Left lobe of liver (tissue), 2 donors: Measurements from ENCODE around the gene QDPR. TPM values are rescaled to one million over a fixed set of nuclear protein-coding genes. Genes with fewer than 3 reads are reported as not detected.

ENCODE experiments used
- ATAC-seq: fragments of 200-7000 bp; cut with Tn5 transposase; one replicate; pipeline ENCODE4 v1.9.1; 2020; ENCODE audit warnings: mild to moderate bottlenecking, moderate library complexity
- DNase-seq: peaks from one replicate; pipeline ENCODE4 v3.0.0-alpha.2; 2020; ENCODE audit warnings: low spot score
- total RNA-seq: library from RNA; stranded (reverse); gene quantifications from one replicate; pipeline ENCODE4 v1.2.1, GENCODE V29; 2021
- donor health status: DM: no; HTN: no; CAD: no; lungs with moderate emphysema.
- donor health status: DM: no; HTN: yes; CAD: no.

Gene QDPR
- total RNA-seq, 1 donor from 2014 or later: 156 TPM

DNA sequence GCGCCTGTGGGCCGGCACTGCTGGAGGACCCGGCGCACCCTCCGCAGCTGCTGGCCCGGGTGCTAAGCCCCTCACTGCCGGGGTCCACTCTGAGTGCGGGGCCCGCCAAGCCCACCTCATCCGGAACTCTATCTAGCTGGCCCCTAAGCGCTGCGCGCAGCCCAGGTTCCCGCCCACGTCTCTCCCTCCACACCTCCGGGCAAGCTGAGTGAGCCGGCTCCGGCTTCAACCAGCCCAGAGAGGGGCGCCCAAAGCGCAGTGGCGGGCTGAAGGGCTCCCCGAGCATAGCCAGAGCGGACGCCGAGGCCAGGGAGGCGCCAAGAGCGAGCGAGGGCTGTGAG lies 75.2 kb downstream of the QDPR start:
- DNase-seq: no peak

More for the DNA sequence above, 75.2 kb downstream of the QDPR start:
- no peak for ATAC-seq

Other genes starting within 250 kb of the QDPR start
- gene CLRN2, start 3.1 kb upstream of the QDPR start, total RNA-seq: not detected
- gene LAP3, start 65.1 kb upstream of the QDPR start, total RNA-seq: 67.0 TPM
- 15.9 TPM for gene MED28, start 102.6 kb upstream of the QDPR start, total RNA-seq